ENCODE results near the gene HNRNPLL. TPM values are rescaled to one million over a fixed set of nuclear protein-coding genes. Genes with fewer than 3 reads are reported as not detected.

The HNRNPLL gene
- polyA plus RNA-seq, 1 of the 3 experiments (the other 2 are of a cell fraction): 24.4 TPM

DNA sequence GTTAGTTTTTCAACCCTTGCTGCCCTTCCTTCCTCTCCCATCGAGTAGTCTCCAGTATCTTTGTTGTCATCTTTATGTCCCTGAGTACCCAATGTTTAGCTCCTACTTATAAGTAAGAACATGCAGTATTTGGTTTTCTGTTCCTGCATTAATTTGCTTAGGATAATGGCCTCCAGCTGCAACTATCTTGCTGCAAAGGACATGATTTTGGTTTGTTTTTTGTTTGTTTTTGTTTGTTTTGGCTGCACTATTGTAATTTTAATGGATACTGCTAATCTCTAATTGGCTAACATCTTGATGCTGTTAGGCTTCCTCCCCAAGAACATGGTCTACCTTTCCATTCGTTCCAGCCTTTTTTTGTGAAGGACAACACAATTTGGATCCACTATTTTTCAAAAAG, 31.2 kb upstream of the HNRNPLL start:
- no peak overlapping the region for H3K4me2 ChIP-seq
- TF ChIP-seq, protein P1, sequence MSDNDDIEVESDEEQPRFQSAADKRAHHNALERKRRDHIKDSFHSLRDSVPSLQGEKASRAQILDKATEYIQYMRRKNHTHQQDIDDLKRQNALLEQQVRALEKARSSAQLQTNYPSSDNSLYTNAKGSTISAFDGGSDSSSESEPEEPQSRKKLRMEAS (IDR thresholded peaks at IDR 0.05; ENCODE audit: low read depth): no peak
- TF ChIP-seq, protein P2, sequence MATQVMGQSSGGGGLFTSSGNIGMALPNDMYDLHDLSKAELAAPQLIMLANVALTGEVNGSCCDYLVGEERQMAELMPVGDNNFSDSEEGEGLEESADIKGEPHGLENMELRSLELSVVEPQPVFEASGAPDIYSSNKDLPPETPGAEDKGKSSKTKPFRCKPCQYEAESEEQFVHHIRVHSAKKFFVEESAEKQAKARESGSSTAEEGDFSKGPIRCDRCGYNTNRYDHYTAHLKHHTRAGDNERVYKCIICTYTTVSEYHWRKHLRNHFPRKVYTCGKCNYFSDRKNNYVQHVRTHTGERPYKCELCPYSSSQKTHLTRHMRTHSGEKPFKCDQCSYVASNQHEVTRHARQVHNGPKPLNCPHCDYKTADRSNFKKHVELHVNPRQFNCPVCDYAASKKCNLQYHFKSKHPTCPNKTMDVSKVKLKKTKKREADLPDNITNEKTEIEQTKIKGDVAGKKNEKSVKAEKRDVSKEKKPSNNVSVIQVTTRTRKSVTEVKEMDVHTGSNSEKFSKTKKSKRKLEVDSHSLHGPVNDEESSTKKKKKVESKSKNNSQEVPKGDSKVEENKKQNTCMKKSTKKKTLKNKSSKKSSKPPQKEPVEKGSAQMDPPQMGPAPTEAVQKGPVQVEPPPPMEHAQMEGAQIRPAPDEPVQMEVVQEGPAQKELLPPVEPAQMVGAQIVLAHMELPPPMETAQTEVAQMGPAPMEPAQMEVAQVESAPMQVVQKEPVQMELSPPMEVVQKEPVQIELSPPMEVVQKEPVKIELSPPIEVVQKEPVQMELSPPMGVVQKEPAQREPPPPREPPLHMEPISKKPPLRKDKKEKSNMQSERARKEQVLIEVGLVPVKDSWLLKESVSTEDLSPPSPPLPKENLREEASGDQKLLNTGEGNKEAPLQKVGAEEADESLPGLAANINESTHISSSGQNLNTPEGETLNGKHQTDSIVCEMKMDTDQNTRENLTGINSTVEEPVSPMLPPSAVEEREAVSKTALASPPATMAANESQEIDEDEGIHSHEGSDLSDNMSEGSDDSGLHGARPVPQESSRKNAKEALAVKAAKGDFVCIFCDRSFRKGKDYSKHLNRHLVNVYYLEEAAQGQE (IDR thresholded peaks at IDR 0.05; ENCODE audit: low read depth, low read length): no peak
- TF ChIP-seq YY1 (IDR thresholded peaks at IDR 0.05; ENCODE audit: low read depth) (no peak), MEF2A (IDR thresholded peaks at IDR 0.05; ENCODE audit: borderline replicate concordance, low read depth) (no peak), RCOR1 (IDR thresholded peaks at IDR 0.05; ENCODE audit: low read length) (no peak), EZH2phosphoT487 (IDR thresholded peaks at IDR 0.05; ENCODE audit: borderline replicate concordance, low read depth) (no peak), FOSL2 (IDR thresholded peaks at IDR 0.05; ENCODE audit: borderline replicate concordance, low read depth) (no peak), FOXM1 (IDR thresholded peaks at IDR 0.05; ENCODE audit: low read depth) (no peak), RXRA (IDR thresholded peaks at IDR 0.05; ENCODE audit: borderline replicate concordance, low read depth) (no peak), TEAD4 (IDR thresholded peaks at IDR 0.05; ENCODE audit: borderline replicate concordance, insufficient read depth) (no peak)
- TF ChIP-seq, protein P3, sequence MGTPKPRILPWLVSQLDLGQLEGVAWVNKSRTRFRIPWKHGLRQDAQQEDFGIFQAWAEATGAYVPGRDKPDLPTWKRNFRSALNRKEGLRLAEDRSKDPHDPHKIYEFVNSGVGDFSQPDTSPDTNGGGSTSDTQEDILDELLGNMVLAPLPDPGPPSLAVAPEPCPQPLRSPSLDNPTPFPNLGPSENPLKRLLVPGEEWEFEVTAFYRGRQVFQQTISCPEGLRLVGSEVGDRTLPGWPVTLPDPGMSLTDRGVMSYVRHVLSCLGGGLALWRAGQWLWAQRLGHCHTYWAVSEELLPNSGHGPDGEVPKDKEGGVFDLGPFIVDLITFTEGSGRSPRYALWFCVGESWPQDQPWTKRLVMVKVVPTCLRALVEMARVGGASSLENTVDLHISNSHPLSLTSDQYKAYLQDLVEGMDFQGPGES (IDR thresholded peaks at IDR 0.05; ENCODE audit: low read depth, low read length): no peak
- TF ChIP-seq, protein P4, sequence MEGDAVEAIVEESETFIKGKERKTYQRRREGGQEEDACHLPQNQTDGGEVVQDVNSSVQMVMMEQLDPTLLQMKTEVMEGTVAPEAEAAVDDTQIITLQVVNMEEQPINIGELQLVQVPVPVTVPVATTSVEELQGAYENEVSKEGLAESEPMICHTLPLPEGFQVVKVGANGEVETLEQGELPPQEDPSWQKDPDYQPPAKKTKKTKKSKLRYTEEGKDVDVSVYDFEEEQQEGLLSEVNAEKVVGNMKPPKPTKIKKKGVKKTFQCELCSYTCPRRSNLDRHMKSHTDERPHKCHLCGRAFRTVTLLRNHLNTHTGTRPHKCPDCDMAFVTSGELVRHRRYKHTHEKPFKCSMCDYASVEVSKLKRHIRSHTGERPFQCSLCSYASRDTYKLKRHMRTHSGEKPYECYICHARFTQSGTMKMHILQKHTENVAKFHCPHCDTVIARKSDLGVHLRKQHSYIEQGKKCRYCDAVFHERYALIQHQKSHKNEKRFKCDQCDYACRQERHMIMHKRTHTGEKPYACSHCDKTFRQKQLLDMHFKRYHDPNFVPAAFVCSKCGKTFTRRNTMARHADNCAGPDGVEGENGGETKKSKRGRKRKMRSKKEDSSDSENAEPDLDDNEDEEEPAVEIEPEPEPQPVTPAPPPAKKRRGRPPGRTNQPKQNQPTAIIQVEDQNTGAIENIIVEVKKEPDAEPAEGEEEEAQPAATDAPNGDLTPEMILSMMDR (IDR thresholded peaks at IDR 0.05): no peak
- no peaks in the 10 kb centered on the region for H3K27me3 ChIP-seq (ENCODE audit: insufficient read depth)
- H3K9me2 ChIP-seq: no peaks in the 10 kb centered on the region
- H4K20me1 ChIP-seq (ENCODE audit: insufficient read depth): no peaks in the 10 kb centered on the region
- CTCF ChIA-PET: interaction anchor here (1.0 to 1.5 kb wide), 3 partner anchors 30 to 97 kb away, joined by 3 to 5 read pairs (median 3); no protein-coding TSS in a partner anchor
- peaks cover 0 to 10% of the 10 kb centered on the region in 2 experiments; a peak in 2 of 4 replicates for H3K4me1 ChIP-seq (ENCODE audit: control insufficient read depth in 1 of 2, insufficient read depth in 2 of 2, low read depth in 1 of 2, low read length in 1 of 2)
- POLR2A ChIA-PET: no interaction called here
- H3K79me2 ChIP-seq (ENCODE audit: insufficient read depth): no peaks in the 10 kb centered on the region
- no peaks in the 10 kb centered on the region for H3K9me3 ChIP-seq
- no peak for DNase-seq
- H3K27ac ChIP-seq (ENCODE audit: low read depth in 2 of 2, low read length in 1 of 2): no peak overlapping the region
- no peaks in the 10 kb centered on the region for H3K36me3 ChIP-seq (replicated peaks in 1 of 2; ENCODE audit: control insufficient read depth in 1 of 2, insufficient read depth in 2 of 2, low read length in 1 of 2)
- H2AFZ ChIP-seq (ENCODE audit: low read depth): no peak overlapping the region
- WGBS (ENCODE audit: low lambda C conversion rate): 39% methylated on average over 2 of the region's 2 CpGs
- H3F3A ChIP-seq (replicated peaks; ENCODE audit: insufficient read depth): peaks cover 10% of the 10 kb centered on the region
- no peak overlapping the region for H3K9ac ChIP-seq
- no peak overlapping the region for H3K4me3 ChIP-seq (ENCODE audit: low read depth in 2 of 2, low read length in 1 of 2)

Measured in SK-N-SH (cell line).